GF-D8 (cell line): ENCODE data around the gene SLC16A1.
"Not testable (repeated sequence)": the region's sequence is repeated elsewhere in the genome, so short reads cannot be mapped to it uniquely, and the experiment has no call there.

Experiments
- DNase-seq: peaks from one replicate; lab custom pipeline; 2025; lab: John Stamatoyannopoulos, UW

SLC16A1 gene, protein sequence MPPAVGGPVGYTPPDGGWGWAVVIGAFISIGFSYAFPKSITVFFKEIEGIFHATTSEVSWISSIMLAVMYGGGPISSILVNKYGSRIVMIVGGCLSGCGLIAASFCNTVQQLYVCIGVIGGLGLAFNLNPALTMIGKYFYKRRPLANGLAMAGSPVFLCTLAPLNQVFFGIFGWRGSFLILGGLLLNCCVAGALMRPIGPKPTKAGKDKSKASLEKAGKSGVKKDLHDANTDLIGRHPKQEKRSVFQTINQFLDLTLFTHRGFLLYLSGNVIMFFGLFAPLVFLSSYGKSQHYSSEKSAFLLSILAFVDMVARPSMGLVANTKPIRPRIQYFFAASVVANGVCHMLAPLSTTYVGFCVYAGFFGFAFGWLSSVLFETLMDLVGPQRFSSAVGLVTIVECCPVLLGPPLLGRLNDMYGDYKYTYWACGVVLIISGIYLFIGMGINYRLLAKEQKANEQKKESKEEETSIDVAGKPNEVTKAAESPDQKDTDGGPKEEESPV

DNA sequence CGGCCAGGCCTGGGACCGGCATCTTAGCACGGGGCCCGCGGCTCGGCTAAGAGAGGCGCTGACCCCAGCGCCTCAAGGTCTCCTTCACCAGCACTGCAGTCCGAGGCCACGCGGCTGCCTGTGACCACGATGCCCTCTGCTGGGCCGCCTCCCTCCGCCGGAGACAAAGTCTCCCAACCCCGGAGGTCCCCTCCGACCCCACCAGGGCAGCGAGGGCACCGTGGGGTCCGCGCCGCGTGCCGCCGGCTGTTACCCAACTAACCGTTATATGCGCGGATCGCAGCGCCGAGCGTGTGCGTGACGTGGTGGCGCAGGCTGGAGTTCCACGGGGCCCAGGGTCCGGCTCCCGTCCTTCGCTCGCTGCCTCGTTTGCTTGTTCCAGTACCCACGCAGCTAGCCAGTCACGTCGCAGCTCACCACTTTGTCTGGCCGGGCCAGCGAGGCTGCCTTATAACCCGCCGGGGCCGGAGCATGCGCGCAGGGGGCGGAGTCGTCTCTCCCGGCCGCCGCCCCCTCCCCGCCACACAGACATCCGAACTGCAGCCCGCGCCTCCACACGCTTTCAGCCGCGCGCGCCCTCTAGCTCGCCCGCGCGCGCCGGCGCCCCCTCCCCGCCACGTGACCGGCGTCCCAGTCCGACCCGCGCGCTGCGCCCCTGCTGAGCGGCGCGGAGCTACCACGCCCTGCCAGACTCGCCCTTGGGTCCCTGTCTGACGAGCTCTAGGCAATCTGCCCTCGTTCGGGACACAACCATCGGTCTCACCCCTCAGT lies at the start of gene SLC16A1:
TSS of gene SLC16A1 (minus strand) at position 424 of the 771 bp plus-strand sequence. CDS start 26,888 bp downstream, outside the sequence.
- peak; percentile 84 for DNase-seq

DNA sequence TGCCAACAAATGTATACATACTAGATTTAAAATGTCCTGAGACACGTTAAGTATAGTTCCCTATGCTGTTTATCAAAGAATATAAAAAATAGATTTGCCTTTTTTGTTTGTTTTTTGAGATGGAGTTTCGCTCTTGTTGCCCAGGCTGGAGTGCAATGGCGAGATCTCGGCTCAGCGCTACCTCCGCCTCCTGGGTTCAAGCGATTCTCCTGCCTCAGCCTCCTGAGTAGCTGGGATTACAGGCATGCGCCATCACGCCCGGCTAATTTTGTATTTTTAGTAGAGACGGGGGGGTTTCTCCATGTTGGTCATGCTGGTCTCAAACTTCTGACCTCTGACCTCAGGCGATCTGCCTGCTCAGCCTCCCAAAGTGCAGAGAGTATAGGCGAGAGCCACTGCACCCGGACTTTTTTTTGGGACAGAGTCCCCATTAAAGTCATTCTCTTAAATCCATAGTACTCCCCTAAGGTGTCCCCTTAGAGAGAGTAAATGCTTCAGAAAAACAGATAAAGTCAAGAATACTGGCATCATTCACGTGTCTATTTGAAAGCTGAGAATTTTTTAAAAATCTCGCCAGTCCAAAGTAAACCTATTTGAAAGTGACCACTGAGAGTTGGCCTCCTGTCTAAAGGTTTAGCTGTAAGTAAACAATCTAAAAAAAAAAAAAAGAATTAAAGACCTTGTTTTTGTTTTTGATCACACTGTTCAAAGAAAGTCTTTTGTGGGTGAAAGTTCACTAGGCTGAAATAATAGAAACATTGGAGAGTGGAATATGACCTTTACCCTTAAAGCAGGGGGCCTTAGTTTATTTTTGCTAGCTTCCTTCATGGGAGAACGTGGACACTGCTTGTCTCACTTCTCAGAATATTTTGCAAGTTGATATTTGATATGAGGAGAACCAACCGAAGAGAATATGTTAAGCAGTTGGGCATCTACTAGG lies 48.0 kb upstream of the SLC16A1 start:
- no peak for DNase-seq

DNA sequence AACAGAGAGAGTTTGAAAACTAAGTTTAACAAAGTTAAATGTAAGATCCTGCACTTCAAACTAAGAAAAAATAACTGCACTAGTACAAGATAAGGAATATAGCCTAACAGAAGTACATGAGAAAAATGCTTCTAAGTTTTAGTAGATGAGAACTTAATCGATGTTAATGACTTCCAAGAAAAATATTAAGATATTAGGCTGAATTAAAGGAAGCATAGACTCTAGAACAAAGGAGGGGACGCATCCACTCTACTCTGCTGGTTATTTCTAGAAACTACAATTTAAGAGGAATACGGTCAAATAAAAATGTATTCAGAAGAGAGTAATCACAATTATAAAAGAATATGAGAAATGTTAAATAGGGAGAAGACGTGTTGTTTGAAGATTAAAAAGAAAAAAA lies 46.3 kb upstream of the SLC16A1 start:
- DNase-seq, result no peak

DNA sequence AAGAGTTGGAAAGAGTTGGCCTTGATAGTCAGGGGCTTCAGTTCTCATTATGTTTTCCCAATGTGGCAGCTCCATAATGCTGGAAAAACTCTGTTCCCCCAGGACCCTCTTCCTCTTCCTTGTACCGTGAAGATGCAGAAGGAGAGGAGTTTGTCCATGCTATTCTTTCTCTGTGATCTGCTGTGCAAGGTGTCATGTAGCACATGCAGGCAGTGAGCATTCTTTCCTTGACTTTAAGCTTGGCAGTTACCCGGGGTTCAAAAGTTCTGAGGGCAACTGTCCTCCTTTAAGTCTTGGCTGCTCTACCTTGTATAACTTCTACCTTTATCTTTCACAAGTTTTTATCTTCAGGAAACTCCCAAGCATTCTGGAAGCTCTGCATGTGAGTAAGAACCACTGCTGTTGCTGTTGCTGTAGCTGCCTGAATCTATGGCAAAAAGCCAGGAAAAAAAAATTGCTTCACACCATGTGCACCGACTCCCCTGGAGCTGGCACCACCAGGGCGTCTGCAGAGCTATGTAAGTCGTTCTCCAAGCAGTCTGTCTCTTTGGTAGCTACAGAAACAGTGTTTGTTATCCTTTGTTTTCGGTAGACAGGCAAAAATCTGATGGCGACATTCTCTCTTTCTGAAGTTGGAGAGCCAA lies 42.7 kb upstream of the SLC16A1 start:
- peak; percentile 73 for DNase-seq

DNA sequence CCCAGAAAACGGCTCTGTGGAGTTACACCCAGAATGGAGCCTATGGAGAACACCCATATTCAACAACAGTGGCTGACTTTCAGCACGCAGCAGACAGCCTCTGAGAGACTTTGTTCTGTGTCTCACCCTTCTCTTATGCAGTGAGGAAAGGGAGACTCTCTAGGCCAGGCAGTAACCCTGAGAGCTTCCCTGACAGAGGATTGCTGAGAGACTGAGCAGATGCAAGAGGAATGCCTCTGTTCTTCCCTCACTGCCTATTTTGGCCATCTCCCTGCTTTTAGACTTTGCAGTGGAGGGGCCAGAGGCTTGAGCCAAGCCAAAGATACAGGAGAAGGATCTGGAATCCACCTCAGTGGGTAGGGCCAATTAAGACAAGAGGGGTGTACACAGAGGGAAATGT lies 41.8 kb upstream of the SLC16A1 start:
- no peak for DNase-seq

DNA sequence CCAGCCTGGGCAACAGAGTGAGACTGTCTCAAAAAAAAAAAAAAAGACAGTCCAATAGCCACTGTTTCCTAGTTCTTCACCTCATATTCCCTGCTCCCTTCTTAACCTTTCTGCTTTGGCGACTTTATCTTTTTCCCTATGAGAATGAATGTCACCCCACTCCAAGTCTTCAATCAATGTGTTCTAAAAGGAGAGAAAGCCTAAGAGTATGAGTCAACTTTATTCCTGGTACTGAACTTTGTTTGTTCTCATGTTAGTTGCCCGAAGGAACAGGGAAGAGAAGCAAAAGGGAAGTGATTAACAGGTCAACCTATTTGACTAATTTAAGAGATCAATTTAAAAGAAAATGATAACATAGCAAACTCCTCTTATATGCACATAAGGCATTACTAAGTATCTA lies 39.9 kb upstream of the SLC16A1 start:
- DNase-seq, result no peak

DNA sequence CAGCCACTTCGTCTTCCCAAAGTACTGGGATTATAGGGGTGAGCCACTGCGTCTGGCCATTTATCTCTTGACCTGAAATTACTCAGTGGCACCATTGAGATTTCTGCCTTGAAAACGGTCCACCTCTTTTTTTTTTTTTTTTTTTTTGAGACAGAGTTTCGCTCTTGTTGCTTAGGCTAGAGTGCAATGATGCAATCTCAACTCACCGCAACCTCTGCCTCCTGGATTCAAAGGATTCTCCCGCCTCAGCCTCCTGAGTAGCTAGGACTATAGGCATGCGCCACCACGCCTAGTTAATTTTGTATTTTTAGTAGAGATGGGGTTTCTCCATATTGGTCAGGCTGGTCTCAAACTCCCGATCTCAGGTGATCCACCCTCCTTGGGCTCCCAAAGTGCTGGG lies 39.0 kb upstream of the SLC16A1 start:
- DNase-seq, result not testable (repeated sequence)

DNA sequence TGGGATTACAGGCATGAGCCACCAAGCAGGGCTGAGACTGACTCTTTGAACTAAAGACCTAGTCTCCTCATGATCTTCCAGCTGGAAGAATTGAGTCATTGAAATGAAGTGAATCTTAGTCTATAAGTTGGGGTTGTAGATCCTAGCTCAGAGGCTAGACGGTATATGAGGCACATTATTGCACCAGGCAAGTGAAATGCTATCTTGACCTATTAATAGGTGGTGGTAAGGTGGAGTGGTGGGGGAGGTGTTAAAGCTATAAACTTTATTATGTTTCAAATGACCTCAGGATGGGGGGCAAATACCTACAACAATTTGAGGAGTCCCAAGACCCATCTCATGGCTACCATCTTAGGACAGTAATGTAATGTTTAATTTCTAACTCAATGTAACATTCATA lies 36.8 kb upstream of the SLC16A1 start:
- no peak for DNase-seq

DNA sequence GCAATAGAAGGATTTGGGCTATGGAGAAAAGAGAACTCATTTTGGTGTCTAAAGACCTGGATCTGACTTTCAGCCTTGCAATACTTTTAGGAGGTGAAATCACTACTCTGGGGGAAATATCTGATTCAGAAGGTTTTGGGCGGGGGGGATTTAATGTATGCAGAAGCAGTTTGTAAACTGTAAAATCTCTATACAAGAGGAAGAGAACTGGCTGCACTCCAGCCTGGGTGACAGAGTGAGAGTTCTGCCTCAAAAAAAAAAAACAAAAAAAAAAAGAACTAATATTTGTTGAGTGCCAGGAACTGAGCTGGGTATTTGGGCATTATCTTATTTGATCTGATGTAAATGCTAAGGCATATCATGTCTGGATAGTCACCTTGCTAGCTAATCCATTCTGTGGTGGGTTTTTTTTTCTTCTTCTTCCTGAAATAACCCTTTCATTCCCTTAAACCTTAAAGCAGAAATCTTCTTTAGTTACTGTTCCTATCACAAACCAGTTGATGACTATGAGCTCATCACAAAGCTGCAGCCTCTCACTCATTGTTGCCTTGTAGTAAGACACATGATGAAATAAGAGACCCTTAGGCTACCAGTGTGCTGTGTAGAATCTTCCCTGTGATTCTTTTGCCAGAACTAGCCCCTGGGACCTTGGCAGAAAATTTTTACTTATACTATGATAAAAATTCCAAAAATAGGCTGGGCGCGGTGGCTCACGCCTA lies 35.6 kb upstream of the SLC16A1 start:
- no peak for DNase-seq

DNA sequence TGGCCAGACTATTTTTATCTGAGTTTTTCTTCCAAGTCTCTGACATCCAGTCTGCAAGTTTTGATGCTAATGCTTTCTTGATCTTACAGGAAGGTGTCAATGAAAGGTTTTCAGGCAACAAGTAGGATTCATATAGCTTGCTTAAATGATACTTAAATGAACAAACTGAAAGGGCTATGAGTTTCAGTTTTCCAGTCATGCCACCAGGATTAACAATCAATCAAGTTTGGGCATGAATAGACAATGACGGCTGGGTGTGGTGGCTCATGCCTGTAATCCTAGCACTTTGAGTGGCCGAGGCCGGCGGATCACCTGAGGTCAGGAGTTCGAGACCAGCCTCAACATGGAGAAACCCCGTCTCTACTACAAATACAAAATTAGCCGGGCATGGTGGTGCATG lies 34.3 kb upstream of the SLC16A1 start:
- DNase-seq, result no peak

DNA sequence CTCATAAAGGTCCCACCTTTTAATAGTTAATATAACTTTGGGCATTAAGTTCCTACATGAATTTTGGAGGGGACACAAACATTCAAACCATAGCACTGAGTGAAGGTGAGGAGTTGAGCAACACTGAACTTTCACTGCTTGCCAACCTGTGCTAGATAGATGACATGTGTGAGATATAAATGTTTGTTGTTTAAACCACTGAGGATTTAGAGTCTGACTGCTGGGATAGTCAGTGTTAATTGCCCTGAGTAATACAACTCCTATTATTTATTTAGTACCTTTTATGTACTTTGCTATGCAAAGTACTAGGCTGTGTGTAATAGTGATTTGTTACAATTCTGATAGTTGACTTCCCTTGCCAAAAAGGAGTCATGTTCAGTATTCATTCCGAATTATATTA lies 32.4 kb upstream of the SLC16A1 start:
- no peak for DNase-seq

DNA sequence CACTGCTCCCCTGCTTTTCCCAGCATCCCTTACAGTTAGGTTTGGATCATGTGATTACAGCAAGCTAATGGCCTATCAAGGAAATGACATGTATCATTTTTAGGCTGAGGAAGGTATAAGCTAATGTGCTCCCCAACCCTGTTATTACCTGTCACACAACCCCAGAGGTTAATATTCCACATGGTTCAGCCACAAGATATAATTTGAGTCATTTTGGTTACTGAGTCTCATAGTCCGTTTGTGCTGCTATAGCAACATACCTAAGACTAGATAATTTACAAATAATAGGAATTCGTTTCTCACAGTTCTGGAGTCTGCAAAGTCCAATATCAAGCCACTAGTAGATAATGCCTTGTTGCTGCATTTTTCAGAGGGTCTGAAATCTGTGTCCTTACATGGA lies 29.1 kb upstream of the SLC16A1 start:
- DNase-seq, result no peak

DNA sequence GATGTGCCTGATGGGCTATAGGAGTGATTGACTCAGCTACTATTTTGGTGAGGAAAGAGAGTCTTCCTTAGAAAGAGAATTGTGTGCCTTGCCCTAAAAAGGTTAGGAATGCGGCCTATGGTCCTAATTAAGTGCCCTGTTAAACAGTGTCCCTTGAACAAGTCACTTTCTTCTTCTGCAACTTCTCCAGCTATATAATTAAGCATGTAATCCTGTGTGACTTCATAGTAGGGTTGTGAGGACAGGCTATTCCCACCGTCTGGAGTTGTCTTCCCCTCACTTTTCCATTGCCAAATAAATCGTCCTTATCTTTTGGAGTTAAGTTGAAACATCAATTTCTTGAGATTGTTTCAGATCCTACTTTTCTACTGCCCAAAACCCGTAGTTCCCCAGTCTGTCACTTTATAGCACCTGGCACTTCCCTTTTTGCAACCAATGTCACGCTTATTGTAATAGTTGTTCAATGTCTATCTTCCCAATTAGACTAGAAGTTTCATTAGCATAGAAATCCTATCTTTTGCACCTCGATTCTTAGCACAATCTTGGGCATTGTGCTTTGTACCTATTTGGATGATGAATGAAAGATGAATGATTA lies 27.6 kb upstream of the SLC16A1 start:
- no peak for DNase-seq

DNA sequence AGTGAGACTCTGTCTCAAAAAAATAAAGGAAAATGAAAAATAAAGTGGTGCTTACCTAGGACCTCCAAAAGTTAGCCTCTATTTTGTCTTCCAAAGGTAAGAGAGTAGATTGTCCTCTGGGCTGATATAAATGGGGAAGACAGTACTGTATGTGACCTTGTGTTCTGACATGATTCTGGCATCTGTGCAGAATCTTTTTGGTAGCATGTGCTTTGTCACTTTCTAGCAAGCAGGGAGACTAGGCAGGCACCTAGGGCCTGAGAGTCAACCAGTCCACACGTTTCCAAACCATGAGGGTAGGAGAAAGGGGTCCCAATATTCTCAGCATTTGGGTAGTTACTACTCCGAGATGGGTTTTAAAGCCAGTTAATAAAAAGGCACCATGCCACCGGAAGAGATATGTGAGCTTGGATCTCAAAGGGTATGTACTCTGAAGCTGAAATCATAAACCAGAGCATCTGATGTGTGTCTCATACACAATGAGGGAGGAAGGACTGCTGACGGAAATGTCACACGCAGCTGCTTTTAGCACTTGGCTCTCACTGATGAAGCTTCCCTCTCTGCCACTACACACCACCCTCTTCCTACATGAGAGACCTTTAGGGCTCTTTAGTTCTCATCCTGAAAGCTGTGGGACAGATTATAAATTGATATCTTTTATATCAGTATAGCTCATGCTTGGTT lies 27.0 kb upstream of the SLC16A1 start:
- DNase-seq, result no peak

DNA sequence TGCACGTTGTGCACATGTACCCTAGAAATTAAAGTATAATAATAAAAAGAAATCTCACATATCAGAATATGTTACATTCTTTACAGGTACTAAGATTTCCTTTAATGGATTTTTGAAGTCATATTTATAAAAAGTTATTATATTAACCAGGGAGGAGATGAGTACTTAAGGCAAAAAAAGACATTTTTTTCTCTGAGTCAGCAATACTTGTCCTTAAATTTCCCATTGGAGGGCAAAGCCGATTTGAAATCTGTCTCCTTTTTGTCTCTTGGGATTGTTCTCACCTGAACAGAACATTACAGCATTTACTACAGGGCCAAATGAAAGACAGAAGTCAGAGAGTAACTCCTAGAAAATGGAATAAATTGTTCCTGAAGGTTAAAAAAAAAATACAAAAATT lies 26.3 kb upstream of the SLC16A1 start:
- DNase-seq, result no peak

DNA sequence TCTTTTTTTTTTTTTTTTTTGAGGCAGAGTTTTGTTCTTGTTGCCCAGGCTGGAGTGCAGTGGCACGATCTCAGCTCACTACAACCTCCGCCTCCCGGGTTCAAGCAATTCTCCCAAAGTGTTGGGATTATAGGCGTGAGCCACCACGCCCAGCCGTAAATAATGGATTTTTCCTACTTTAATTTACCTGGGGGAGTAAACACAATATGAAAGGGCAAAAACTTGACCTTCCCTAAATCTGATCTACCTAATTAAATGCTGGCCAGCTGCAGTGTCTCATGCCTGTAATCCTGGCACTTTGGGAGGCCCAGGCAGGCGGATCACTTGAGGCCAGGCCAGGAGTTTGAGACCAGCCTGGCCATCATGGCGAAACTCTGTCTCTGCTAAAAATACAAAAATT lies 25.8 kb upstream of the SLC16A1 start:
- DNase-seq, result not testable (repeated sequence)

DNA sequence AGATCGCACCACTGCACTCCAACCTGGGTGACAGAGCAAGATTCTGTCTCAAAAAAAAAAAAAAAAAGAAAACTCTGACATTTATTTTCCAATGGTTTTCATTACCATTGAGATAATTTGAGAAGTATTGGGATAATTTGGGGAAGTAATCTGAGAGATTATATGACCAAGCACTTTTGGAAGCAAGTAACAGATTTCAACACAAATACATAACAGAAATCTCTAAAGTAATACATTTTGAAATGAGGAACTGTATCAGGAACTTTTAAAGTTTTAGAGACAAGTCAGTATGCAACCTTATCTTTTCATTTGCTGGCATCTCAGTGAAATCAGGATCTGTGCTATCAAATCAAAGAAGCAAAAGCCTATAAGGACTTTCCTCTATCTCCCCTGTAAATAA lies 25.4 kb upstream of the SLC16A1 start:
- DNase-seq, result peak; percentile 28

DNA sequence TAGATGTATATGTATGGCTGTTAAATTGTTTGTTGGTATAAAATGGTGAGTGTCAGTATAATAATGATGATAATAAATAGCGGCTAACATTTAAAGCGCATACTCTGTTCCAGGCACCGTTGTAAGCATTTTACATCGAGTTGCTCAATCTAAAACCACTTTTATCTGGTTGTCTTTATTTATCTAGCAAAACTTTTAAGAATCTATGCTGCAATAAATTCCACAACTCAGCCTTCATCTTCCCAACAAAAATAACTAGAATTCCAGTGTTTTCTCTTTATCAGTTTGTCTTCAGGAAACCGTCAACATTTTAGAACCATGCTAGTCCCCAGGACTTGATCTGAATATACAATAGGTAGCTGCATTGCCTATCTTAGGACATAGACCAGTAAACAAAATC lies 19.3 kb upstream of the SLC16A1 start:
- no peak for DNase-seq

DNA sequence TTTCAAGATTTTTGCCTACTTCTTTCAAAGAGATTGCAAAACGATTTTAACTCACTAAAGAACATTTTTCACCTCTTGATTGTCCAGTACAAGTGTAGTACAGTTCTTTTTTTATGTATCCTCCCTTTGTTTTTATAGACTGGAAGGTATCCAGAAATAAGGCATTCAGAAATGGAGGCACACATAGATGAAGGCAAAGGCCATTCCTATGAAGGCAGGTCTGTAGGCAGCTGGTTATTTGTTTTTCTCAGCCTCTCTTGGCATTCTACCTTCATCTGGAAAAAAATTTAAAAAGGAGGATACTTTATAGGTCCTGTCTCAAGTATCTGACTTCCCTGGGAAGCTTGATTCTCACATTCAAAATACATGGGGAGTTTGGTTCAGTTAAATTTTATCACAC lies 18.6 kb upstream of the SLC16A1 start:
- no peak for DNase-seq

DNA sequence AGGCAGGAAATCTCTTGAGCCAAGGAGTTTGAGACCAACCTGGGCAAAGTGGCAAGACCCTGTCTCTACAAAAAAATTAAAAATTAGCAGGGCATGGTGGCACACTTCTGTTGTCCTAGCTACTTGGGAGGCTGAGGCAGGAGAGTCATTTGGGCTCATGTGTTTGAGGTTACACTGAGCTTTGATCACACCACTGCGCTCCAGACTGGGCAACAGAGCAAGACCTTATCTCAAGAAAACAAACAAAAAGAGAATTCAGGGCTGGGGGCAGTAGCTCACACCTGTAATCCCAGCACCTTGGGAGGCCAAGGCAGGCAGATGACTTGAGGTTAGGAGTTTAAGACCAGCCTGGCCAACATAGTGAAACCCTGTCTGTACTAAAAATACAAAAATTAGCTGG lies 17.8 kb upstream of the SLC16A1 start:
- DNase-seq, result no peak
